GM21619 (cell line): Measurements from ENCODE around the gene SIL1.
"Not testable (repeated sequence)": the region's sequence is repeated elsewhere in the genome, so short reads cannot be mapped to it uniquely, and the experiment has no call there.

Source experiments
- ATAC-seq: cut with Tn5 transposase; IDR thresholded peaks from one replicate; pipeline ENCODE4 v1.9.1; 2021; ENCODE audit not compliant: unreplicated experiment

Gene SIL1

DNA sequence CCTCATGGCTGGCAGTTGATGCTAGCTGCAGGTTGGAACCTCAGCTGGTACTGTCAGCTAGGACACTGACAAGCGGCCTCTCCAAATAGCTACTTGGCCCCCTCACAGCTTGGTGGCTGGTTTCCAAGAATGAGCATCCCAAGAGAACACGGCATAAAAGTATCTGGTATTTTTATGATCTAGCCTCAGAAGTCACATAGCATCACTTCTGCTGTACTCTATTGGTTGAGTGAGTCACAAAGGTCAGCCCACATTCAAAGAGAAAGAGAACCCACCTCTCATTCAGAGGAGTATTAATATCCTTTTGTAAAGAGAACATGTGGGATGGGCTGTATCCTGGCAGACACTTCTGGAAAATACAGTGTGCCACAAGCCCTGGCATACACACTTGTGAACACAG lies 6.0 kb upstream of the SIL1 start:
- ATAC-seq, result no peak

DNA sequence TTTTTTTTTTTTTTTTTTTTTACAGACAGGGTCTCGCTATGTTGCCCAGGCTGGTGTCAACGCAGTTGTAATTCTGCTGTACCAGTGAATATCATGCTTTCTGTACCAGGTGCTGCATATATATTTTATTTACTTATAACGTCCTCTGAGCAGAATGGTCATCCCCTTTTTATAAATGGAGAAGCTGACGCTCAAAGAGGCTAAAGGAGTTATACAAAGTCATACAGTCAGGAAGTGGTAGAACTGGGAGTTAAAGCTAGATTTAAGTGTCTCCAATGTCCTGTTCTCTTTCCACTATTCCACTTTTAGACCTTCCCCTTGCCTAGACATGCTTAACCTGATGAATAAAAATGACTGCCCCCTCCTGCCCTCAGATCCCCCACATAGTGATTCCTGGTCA lies 1.2 kb upstream of the SIL1 start:
- no peak for ATAC-seq

DNA sequence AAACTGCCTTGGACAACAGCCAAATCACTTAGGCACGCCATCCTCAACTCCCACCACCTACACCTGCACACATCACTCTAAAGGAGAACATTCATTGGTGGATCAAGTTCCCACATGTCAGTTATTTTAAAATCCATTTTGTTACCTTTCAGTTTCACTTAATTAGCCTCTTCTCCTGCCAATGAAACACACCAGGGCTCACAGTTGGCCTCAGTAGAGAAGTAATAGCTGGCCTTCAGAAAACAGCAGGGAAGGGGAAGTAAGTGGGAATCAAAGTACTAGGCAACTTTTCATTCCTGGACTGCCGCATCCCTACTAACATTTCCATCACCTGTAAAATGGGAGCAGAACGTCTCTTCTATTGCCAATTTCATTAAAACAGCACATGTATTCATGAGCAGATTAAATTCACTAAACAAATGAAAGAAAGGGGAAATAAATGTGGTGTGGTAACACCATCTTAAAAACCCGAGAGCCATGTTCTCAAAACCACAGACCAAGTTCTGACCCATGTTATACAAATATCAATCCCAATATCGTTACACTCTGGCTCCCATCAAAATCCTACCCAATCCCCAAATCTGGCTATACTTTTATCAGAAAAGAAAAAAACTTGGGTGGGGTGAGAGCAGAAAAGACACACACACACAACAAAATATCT lies 1.7 kb downstream of the SIL1 start:
- ATAC-seq, result no peak

DNA sequence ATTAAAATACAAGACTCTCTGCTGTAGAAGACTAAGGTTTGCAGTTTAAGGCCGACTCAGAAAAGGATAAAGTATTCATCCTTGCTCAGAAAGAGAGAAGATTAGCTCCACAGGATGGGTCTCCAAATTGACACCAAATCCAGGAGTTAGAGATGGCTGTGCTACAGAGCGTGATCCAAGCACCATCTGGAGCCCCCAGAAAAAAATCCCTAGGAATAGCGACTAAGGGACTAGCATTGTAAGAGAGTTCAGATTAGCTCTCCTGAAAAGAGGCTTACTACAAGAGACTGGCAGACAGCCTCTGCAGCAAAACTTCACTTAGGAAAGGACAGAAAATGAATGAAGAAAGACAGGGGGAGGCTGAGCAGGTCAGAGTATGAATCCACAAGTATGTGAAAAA lies 3.7 kb downstream of the SIL1 start:
- no peak for ATAC-seq

DNA sequence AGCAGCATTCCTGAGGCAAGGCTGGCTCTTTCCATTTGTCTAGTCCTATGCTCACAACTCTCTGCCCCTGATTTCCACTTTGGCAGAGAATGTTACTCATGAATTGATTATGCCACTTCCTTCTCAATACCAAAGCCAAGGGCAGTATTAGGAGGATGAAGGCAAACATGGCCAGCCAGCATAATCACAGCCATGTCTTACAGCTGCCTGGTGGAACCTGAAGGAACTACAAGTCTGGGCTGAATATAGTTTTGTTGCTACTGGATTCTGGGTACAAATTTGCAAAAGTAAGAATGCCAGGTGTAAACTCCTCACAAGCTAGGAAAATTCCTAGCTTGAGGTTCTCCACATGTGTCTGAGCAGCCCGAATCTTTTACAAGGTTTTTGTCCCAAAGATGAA lies 4.2 kb downstream of the SIL1 start:
- no peak for ATAC-seq

DNA sequence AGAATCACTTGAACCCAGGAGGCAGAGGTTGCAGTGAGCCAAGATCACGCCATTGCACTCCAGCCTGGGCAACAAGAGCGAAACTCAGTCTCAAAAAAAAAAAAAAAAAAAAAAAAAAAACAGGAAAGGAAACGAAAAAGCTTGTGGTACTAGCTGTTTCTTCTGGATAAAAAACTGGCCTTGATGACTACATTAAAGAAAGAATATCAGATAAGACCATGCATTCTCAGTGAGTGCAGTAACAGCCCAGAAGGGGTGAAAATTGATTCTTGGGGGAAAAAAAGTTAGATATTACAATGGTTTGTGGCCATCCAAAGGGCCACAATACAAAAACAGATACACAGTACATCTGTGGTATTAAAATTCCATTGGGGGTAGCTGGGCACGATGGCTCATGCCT lies 5.3 kb downstream of the SIL1 start:
- not testable (repeated sequence) for ATAC-seq

DNA sequence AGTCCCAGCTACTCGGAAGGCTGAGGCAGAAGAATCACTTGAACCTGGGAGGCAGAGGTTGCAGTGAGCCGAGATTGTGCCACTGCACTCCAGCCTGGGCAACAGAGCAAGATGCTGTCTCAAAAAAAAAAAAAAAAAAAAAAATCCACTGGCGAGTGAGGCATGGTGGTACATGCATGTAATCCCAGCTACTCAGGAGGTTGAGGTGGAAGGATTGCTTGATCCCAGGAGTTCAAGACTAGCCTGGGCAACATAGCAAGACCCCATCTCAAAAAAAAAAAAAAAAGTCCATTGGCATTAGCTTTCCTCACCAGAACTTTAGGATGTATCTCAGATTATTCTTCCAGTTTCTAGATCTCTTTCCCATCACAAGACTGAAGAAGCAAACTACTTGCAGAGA lies 6.2 kb downstream of the SIL1 start:
- ATAC-seq, result not testable (repeated sequence)

DNA sequence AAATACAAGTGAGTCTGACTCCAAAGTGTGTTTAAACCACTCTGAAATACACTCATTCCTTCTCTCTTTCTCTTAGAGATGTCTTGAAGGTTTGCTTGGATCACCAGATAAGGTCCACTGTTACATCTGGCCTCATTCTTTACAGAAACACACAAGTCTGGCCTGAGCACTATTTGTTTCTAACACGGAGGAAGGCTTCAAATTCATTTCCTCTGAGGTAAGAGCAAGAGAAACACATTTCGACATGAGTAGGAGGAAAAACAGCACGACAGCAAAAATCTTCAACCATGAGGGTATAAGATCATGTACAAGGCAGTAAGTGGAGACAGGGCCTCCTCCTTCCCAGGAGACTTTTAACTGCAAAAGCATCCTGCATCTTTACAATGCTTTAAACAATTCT lies 8.0 kb downstream of the SIL1 start:
- ATAC-seq, result no peak

DNA sequence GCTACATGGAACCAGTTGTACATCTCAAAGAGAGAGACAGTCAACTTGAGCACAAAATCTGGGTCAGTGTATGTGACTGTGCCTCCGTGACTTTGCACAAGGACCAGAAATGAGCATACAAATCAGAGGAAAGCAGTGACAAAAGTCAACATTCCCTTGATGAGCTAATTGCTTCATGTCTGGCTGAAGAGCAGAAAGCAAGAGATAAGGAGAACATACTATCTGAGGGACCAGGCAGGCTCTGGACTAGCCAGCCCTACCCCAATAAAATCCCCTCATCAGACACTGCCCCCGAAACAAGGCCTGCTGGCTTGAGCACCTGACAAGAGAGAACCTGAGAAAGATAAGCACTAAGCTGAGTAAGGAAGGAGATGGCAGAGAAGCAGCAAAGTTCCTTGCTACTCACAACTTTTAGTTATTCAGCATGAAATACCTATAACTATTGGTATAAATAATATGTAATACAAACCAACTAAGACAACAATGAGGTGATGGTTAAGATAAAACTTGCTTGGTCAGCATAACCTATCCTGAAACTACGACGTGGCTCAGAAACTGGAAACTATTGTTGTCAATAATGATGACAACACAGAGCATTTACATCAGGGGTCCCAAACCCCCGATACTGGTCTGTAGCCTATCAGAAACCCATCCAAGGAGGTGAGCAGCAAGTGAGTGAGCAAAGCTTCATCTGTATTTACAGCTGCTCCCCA lies 9.5 kb downstream of the SIL1 start:
- ATAC-seq, result no peak

DNA sequence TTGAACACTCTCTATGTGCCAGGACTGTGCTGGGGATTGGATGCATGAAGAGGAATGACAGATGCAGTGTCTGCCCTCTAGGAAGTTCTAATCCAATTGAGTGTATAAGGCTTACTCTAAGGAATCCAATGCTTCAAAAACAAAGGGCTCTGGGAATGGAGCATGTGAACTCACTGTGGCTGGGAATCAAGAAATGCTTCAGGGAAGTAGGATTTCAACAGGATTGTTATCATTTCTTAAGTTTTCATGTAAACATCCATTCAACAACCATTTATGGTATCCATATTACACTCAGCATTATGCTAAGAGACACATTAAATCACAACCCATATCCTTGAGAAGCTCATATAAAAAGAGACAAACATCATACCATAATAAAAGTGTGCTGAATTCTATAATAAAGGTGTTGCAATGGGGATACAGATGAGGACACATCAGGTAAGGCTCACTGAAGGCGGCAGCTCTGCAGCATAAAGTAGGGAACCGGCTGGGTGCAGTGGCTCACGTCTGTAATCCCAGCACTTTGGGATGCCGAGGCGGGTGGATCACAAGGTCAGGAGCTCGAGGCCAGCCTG lies 11.3 kb downstream of the SIL1 start:
- no peak for ATAC-seq

DNA sequence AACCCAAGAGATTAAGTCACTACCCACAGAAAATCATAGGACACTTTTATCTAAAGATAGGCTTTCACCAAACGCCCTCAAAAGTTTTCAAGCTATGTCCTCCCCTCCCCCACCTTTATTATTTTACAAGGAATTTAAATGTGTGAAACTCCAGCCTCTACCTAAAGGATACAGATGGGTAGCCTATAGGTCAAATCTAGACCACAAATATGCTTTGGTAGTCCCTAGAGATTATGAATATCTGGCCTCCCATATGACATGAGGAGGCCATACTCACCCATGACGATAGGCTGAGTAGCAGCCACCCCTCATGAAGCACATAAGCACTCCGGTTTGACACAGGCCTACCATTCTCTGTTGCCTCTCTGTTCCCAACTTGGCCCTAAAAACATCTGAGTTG lies 11.9 kb downstream of the SIL1 start:
- no peak for ATAC-seq

DNA sequence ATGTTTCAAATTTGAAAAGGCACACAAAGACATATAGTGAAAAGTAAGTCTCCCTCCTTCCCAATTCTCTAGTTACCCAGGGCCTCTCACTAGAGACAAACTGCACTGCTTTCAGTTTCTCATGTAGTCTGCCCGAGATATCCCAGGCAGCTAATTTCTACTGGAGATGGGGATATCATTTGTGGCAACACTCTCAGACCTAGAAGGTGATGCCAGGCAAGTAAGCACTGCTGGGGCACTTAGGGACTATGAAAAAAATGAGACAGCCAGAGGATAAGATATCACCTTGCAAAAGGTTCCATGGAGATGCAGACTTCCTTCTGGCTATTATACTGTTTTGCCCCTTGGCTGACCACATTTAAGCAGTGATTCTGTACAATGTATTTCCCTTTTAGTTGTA lies 12.6 kb downstream of the SIL1 start:
- ATAC-seq, result no peak

DNA sequence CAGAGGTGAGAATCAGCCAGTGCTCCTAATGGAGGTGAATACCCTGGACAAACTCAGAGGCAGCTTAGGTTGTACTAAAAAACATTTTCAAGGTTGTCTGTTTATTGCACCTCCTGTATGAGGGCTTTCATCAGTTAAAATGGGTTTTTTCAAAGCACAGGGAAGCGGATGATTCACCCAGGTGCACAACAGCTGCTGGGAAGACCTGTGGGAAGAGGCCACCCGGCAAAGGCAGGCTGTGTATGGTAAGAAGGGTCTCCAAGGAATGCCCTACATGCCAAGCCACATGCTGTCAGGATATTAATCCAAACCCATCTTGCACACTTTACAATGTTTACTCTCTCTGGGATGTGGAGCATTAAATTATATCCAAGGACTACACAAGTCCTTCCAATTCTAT lies 14.7 kb downstream of the SIL1 start:
- ATAC-seq, result no peak

DNA sequence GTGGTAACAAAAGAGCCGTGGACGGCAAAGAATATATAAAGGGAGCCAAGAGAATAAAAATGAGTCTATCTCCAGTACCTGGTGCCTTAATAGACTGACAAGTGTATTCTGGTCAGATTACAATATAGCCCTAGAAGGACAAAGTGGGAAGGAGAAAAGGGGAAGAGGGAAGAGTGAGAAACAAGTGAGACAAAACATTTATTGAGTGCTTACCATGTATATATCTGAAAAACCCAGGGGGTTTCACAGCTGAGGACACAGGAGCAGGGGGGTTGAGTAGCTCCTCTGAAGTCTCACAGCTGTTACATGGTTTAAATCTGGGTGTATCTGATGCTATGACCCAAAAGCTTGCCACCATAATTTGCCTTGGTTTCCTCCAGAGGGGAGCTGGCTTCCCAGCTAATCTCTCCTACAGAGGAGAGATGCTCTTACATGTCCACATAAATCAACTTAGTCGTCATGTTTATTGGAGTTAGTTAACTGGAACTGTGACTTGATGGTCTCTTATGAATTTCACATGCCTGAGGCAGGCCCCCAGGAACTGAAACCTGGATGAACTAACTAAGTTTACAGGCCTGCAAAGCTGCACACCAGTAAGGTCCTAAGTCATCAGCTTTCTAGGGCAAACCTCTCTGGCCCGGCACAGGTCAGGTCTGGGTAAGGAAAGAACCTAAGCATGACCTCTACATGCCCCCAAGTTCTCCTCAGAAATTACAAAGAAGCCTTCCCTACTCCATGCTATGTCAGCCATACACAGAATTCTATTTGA lies 15.5 kb downstream of the SIL1 start:
- ATAC-seq, result no peak

DNA sequence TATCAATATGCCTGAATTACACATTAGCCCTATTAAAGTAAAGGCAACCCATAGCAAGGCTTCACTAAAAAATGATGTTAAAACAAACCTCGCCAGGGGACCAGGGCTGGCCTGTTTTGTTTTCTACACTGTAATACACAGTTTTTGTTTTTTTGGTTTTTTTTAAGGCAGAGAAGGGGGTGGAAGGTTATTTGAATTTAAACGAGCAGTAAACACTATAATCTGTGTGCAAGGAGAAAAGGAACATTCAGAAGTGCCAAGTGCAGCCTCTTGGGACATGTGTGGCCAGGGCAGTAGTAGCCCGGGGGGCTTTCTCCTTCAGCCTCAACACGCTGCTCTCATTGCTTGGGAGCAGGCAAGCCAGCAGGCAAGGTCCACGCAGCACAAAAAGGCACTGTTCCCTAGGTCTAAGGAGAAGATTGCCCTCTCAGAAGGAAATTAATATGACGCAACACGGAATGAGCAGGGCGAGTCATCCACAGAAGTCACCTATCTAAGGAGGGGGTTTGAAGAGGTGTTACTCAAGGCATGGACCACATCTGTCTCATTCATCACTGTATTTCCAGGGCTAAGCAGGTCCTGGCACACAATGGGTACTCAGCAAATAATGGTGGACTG lies 16.2 kb downstream of the SIL1 start:
- no peak for ATAC-seq

DNA sequence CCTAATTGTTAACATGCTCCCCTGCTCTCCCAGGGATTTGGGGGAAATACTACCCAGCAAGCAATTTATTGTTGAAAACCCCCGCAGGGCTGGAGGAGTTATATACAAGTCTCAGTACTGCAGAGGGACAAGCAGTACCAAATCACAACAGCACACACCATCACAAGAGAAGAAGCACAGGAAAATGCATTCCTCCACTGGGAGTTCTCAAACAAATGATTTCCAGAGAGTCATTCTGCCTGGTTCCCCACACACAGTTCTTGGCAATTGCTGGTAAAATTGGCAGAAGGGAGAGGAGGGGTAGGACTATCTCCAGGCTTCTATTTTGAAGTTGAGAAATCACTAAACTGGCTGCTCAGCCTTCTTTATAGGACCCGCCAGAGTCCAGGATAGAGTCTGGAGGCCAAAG lies 16.8 kb downstream of the SIL1 start:
- no peak for ATAC-seq

DNA sequence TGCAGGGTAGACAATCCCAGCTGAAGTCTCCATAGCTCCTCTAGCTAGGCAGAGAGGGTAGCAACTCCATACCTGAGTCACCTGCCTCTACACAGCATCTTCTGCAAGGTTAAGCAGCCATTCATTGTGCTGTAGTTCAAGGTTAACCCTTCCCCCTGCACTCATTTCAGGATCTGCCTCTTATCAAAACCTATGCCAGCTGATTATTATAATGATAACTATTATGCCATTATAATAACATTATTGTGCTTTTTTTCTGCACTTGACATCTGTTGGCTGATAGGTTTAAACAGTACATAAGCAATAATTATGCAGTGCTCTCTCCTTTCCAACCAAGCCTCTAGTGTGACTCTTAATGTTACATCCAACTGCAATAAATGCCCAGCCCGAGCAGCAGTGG lies 17.3 kb downstream of the SIL1 start:
- no peak for ATAC-seq

DNA sequence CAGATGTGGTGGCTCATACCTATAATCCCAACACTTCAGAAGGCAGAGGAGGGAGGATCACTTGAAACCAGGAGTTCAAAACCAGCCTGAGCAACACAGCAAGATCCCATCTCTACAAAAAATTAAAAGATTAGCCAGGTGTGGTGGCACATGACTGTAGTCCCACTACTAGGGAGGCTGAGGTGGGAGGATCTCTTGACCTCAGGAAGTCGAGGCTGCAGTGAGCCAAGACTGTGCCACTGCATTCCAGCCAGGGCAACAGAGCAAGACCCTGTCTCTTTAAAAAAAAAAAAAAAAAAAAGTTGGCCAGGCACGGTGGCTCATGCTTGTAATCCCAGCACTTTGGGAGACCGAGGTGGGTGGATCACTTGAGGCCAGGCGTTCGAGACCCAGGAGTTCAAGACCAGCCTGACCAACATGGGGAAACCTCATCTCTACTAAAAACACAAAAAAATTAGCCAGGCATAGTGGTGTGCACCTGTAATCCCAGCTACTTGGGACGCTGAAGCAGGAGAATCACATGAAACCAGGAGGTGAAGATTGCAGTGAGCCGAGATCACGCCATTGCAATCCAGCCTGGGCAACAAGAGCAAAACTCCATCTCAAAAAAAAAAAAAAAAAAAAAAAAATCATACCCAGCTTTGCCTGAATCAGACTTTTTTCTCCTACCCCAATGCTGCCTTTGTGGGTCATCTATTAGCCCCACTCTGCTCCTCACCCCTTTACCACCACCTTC lies 18.2 kb downstream of the SIL1 start:
- not testable (repeated sequence) for ATAC-seq

DNA sequence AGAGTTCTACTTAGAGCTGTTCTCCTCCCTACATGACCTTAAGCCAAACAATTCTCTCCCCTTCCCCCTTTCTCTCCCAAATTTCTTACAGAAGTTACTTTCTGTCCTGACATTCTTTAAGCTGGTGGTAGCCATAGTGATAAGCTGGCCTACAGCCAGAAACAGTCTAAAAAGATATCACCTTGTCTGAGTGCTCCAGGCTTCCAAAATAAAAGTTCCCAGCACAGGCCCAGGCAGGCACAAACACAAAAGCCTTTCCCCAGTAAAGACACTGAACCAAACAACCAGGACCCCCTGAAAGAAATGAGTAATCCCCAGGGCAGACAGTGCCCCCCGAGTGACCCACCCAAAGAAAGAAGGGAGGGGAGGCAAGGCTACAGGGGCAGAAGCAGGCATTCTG lies 19.2 kb downstream of the SIL1 start:
- no peak for ATAC-seq

DNA sequence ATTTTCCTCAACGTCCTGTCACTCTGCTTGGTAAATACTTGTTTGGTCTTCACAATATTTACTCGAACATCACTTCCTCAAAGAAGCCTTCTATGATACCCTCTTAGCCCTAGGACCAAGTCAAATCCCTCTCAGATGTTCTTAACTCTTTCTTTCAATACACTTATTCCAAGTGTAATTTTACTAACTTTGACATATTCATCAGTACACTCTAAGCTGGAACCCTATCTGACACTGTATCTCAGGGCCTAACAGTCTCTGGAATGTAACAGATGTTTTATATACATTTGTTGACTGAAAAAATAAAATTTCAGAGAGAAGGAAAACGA lies 19.6 kb downstream of the SIL1 start:
- no peak for ATAC-seq
